Measurements from ENCODE around the gene ADAMTS4. TPM values are rescaled to one million over a fixed set of nuclear protein-coding genes. Genes with fewer than 3 reads are reported as not detected.

ADAMTS4 gene
- total RNA-seq, 2 experiments from 2014 or later = 0.28 to 0.60 TPM

DNA sequence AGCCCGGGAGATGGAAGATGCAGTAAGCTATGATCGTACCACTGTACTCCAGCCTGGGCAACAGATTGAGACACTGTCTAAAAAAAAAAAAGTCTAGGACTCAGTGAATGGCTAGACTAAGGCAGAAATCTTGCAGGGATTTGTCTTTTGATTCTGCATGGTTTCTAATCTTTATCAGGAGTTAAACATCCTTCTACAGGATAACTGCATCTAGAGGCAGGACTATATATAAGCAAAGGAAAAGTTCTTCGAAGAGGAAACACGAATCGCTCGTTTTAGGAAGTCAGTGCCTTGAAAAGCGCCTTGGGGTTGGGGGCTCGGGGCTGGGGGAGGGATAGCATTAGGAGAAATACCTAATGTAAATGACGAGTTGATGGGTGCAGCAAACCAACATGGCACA is 45.7 kb downstream of the ADAMTS4 start:
- H3K36me3 ChIP-seq (ENCODE audit: insufficient read depth, low read length) = peaks cover 10% of the 10 kb centered on the region
- H3K4me3 ChIP-seq (ENCODE audit: low read length) = peak overlapping the region; percentile 97
- POLR2A ChIA-PET = interaction anchor here (0.7 to 4.1 kb wide), 24 partner anchors 12 to 891 kb away, joined by 3 to 37 read pairs (median 5); partner anchors contain the start of genes ARHGAP30, B4GALT3, DCAF8 and DEDD
- no peaks in the 10 kb centered on the region for H3K27me3 Mint-ChIP-seq
- H3K9me3 Mint-ChIP-seq = no peaks in the 10 kb centered on the region
- DNase-seq (no peak), ATAC-seq (ENCODE audit: poor library complexity) (no peak)
- TF ChIP-seq, protein P1, sequence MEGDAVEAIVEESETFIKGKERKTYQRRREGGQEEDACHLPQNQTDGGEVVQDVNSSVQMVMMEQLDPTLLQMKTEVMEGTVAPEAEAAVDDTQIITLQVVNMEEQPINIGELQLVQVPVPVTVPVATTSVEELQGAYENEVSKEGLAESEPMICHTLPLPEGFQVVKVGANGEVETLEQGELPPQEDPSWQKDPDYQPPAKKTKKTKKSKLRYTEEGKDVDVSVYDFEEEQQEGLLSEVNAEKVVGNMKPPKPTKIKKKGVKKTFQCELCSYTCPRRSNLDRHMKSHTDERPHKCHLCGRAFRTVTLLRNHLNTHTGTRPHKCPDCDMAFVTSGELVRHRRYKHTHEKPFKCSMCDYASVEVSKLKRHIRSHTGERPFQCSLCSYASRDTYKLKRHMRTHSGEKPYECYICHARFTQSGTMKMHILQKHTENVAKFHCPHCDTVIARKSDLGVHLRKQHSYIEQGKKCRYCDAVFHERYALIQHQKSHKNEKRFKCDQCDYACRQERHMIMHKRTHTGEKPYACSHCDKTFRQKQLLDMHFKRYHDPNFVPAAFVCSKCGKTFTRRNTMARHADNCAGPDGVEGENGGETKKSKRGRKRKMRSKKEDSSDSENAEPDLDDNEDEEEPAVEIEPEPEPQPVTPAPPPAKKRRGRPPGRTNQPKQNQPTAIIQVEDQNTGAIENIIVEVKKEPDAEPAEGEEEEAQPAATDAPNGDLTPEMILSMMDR (IDR thresholded peaks at IDR 0.05) = no peak
- peak overlapping the region; percentile 99 for H3K27ac Mint-ChIP-seq
- H3K4me1 Mint-ChIP-seq (ENCODE audit: low read depth) = peaks cover 35% of the 10 kb centered on the region
- peak overlapping the region; percentile 96 to 99 for H3K27ac ChIP-seq (ENCODE audit: low read depth in 1 of 2, low read length in 2 of 2)
- H3K36me3 Mint-ChIP-seq (ENCODE audit: low read depth) = peaks cover 34% of the 10 kb centered on the region
- CTCF ChIA-PET = interaction anchor here (1.3 to 2.8 kb wide), 4 partner anchors 13 to 112 kb away, joined by 3 to 12 read pairs (median 8); partner anchors contain the start of genes NDUFS2, PPOX and TOMM40L
- no peaks in the 10 kb centered on the region for H3K9me3 ChIP-seq (ENCODE audit: control insufficient read depth in 1 of 2, insufficient read depth in 1 of 2, low read length in 2 of 2)
- intact Hi-C loops (cut with DNase I, micrococcal nuclease) = loop anchor here (1.0 to 10.0 kb wide), 4 partner anchors 21 to 808 kb away; partner anchors contain the start of genes DEDD (in 2 of the 2), NIT1 (in 2 of the 2), PFDN2 (in 2 of the 2) and COPA (in 1 of the 2)
- peak overlapping the region; percentile 82 for H3K4me3 Mint-ChIP-seq
- peaks cover 15% of the 10 kb centered on the region for H3K4me1 ChIP-seq (ENCODE audit: insufficient read depth, low read length)
- H3K27me3 ChIP-seq (ENCODE audit: control insufficient read depth in 1 of 2, insufficient read depth in 2 of 2, low read length in 2 of 2) = no peaks in the 10 kb centered on the region

DNA sequence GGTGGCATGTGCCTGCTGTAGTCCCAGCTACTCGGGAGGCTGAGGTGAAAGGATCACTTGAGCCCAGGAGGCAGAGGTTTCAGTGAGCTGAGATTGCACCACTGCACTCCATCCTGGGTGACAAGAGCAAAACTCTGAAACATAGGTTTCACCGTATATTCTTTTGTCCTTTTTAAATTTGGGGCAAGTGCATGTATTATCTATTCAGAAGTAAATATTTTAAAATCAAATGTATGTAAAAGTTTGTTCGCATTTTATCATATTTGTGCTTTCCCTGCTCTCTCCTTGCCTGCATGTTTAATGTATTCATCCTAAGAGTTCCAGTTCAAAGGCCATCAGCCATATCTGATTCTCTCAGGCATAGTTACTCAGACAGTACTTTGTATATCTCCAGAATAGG is 53.0 kb downstream of the ADAMTS4 start:
- no peaks in the 10 kb centered on the region for H3K36me3 ChIP-seq (ENCODE audit: insufficient read depth, low read length)
- no peaks in the 10 kb centered on the region for H3K9me3 Mint-ChIP-seq
- ATAC-seq (ENCODE audit: poor library complexity) = no peak
- H3K36me3 Mint-ChIP-seq (ENCODE audit: low read depth) = no peaks in the 10 kb centered on the region
- no peak overlapping the region for H3K4me3 Mint-ChIP-seq
- H3K9me3 ChIP-seq (ENCODE audit: control insufficient read depth in 1 of 2, insufficient read depth in 1 of 2, low read length in 2 of 2) = no peaks in the 10 kb centered on the region
- no peaks in the 10 kb centered on the region for H3K4me1 ChIP-seq (ENCODE audit: insufficient read depth, low read length)
- H3K27me3 ChIP-seq (ENCODE audit: control insufficient read depth in 1 of 2, insufficient read depth in 2 of 2, low read length in 2 of 2) = no peaks in the 10 kb centered on the region
- TF ChIP-seq, protein P1 (IDR thresholded peaks at IDR 0.05) = no peak
- no peak overlapping the region for H3K27ac Mint-ChIP-seq
- DNase-seq = no peak
- no peak overlapping the region for H3K27ac ChIP-seq (ENCODE audit: low read depth in 1 of 2, low read length in 2 of 2)
- intact Hi-C loops (cut with DNase I, micrococcal nuclease) = loop anchor here in 1 of 2 experiments (10.0 kb wide), 1 partner anchor 651 kb away; no protein-coding TSS in a partner anchor
- CTCF ChIA-PET = no interaction called here
- H3K4me3 ChIP-seq (ENCODE audit: low read length) = no peak overlapping the region
- POLR2A ChIA-PET = no interaction called here
- no peaks in the 10 kb centered on the region for H3K4me1 Mint-ChIP-seq (ENCODE audit: low read depth)
- no peaks in the 10 kb centered on the region for H3K27me3 Mint-ChIP-seq

DNA sequence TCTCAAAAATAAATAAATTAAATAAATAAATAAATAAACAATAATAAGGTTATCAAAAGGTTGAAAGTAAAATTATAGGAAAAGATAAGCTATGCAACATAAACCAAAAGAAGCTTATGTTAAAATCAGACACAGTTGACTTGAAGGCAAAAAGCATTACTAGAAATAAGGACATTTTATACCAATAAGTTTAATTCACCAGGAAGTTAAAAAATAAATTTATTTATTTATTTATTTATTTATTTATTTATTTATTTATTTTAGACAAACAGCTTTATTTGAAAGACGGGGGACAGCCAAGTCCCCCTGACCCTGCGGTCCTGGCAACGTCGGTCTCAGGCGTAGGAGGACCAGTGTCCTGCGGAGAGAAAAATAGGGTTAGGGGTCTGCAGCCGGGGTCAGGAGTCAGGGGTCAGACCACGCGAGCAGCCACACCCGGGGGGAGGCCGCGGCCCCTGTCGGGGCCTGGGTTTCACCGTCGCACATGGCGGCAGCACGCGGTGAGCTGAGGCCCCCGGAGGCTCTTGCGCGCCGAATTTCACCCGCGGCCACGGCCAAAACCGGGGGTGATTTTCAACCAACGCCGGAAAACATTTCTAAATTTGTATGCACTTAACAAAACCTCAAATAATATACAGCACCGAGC is 58.0 kb downstream of the ADAMTS4 start:
- Mint-ChIP-seq H3K27ac (no peak overlapping the region), H3K4me1 (ENCODE audit: low read depth) (peaks cover 6% of the 10 kb centered on the region)
- POLR2A ChIA-PET = interaction anchor here (0.7 to 1.5 kb wide), 2 partner anchors 8 to 13 kb away, joined by 3 to 5 read pairs; partner anchors contain the start of gene UFC1

More for the DNA sequence above, 58.0 kb downstream of the ADAMTS4 start:
- DNase-seq (no peak), ATAC-seq (ENCODE audit: poor library complexity) (no peak)
- Mint-ChIP-seq H3K36me3 (ENCODE audit: low read depth) (no peaks in the 10 kb centered on the region), H3K9me3 (no peaks in the 10 kb centered on the region), H3K4me3 (no peak overlapping the region), H3K27me3 (no peaks in the 10 kb centered on the region)
- H3K27me3 ChIP-seq (ENCODE audit: control insufficient read depth in 1 of 2, insufficient read depth in 2 of 2, low read length in 2 of 2) = no peaks in the 10 kb centered on the region
- TF ChIP-seq, protein P1 (IDR thresholded peaks at IDR 0.05) = no peak
- CTCF ChIA-PET = interaction anchor here (0.8 kb wide), 1 partner anchor 69 kb away, joined by 4 read pairs; no protein-coding TSS in a partner anchor
- no peak overlapping the region for H3K27ac ChIP-seq (ENCODE audit: low read depth in 1 of 2, low read length in 2 of 2)
- H3K9me3 ChIP-seq (ENCODE audit: control insufficient read depth in 1 of 2, insufficient read depth in 1 of 2, low read length in 2 of 2) = no peaks in the 10 kb centered on the region
- intact Hi-C loops (cut with DNase I, micrococcal nuclease) = loop anchor here in 1 of 2 experiments (2.0 to 10.0 kb wide), 2 partner anchors 144 to 646 kb away; no protein-coding TSS in a partner anchor
- no peaks in the 10 kb centered on the region for H3K4me1 ChIP-seq (ENCODE audit: insufficient read depth, low read length)
- no peak overlapping the region for H3K4me3 ChIP-seq (ENCODE audit: low read length)
- H3K36me3 ChIP-seq (ENCODE audit: insufficient read depth, low read length) = no peaks in the 10 kb centered on the region
